GM20000 (cell line): ENCODE results near the gene CCM2.

Source experiments
- DNase-seq: peaks from one replicate; pipeline ENCODE4 v3.0.0; 2012; ENCODE audit warnings: low spot score
- CTCF ChIP-seq: IDR thresholded peaks from 2 replicates; pipeline ENCODE4 v1.5.1; 2012; ENCODE audit warnings: mild to moderate bottlenecking, control low read depth; ENCODE audit errors: extremely low read depth, missing control alignments

The CCM2 gene

GRCh38 chr7:45071528-45071927 is 71.5 kb downstream of the CCM2 start:
- DNase-seq = no peak
- TF ChIP-seq CTCF = no peak

GRCh38 chr7:45072131-45073030 is 72.4 kb downstream of the CCM2 start:
- DNase-seq = no peak
- TF ChIP-seq CTCF = no peak

GRCh38 chr7:45073031-45073785 is 73.2 kb downstream of the CCM2 start:
- no peak for TF ChIP-seq CTCF
- DNase-seq = no peak

GRCh38 chr7:45073786-45074527 is 74.0 kb downstream of the CCM2 start:
- DNase-seq = no peak
- no peak for TF ChIP-seq CTCF

- TF ChIP-seq CTCF = no peak
- DNase-seq = no peak
Measured at GRCh38 chr7:45074528-45075354, 74.7 kb downstream of the CCM2 start.

- DNase-seq = no peak
- no peak for TF ChIP-seq CTCF
Measured at GRCh38 chr7:45075355-45075644, 75.3 kb downstream of the CCM2 start.
